Astrocyte (in vitro differentiated cells and primary cell): Measurements from ENCODE around the gene PIM3. TPM values are rescaled to one million over a fixed set of nuclear protein-coding genes. Genes with fewer than 3 reads are reported as not detected.

Experiments used
- DNase-seq: peaks from one replicate; pipeline ENCODE4 v3.0.0-alpha.2; 2010; ENCODE audit warnings: low read depth
- FAIRE-seq: peaks from 2 replicates; lab custom pipeline; 2011; peaks lifted over from hg19 to GRCh38; lab: Jason Lieb, UNC
- H2AFZ ChIP-seq: 2 replicates; pipeline ENCODE4 v1.6.0; 2012; ENCODE audit warnings: low read depth, low read length, inconsistent platforms
- H3K27ac ChIP-seq: 2 replicates; pipeline ENCODE4 v1.5.1; 2011; ENCODE audit warnings: low read depth, low read length, inconsistent platforms
- H3K27me3 ChIP-seq: 2 replicates; pipeline ENCODE4 v1.6.0; 2011; ENCODE audit warnings: low read length, inconsistent platforms; ENCODE audit not compliant: insufficient read depth
- H3K36me3 ChIP-seq: 2 replicates; pipeline ENCODE4 v1.5.1; 2011; ENCODE audit warnings: low read length, inconsistent platforms; ENCODE audit not compliant: insufficient read depth
- H3K4me1 ChIP-seq: 2 replicates; pipeline ENCODE4 v1.5.1; 2011; ENCODE audit warnings: low read length, inconsistent platforms; ENCODE audit not compliant: insufficient read depth
- H3K4me2 ChIP-seq: 2 replicates; pipeline ENCODE4 v1.6.0; 2012; ENCODE audit warnings: low read length, inconsistent platforms
- H3K4me3 ChIP-seq: 2 replicates; pipeline ENCODE4 v1.5.1; 2011; ENCODE audit warnings: low read depth, mild to moderate bottlenecking, low read length, inconsistent platforms; ENCODE audit not compliant: insufficient read depth
- H3K79me2 ChIP-seq: 2 replicates; pipeline ENCODE4 v1.6.0; 2012; ENCODE audit warnings: mild to moderate bottlenecking, low read length, inconsistent platforms; ENCODE audit not compliant: insufficient read depth
- H3K9ac ChIP-seq: 2 replicates; pipeline ENCODE4 v1.6.0; 2012; ENCODE audit warnings: mild to moderate bottlenecking, low read length, inconsistent platforms
- H3K9me3 ChIP-seq: 2 replicates; pipeline ENCODE4 v1.5.1; 2012; ENCODE audit warnings: low read depth, mild to moderate bottlenecking, low read length, inconsistent platforms; ENCODE audit not compliant: insufficient read depth
- H4K20me1 ChIP-seq: 2 replicates; pipeline ENCODE4 v1.6.0; 2012; ENCODE audit warnings: low read length, inconsistent platforms; ENCODE audit not compliant: insufficient read depth
- H3K27ac Mint-ChIP-seq: one replicate; pipeline ENCODE4 v1.8.0; 2021; ENCODE audit warnings: mild to moderate bottlenecking, mixed read lengths; ENCODE audit not compliant: unreplicated experiment
- H3K27me3 Mint-ChIP-seq: one replicate; pipeline ENCODE4 v1.8.0; 2021; ENCODE audit warnings: low read depth, mixed read lengths; ENCODE audit not compliant: unreplicated experiment
- H3K36me3 Mint-ChIP-seq: one replicate; pipeline ENCODE4 v1.8.0; 2021; ENCODE audit warnings: low read depth, mixed read lengths; ENCODE audit not compliant: unreplicated experiment
- H3K4me1 Mint-ChIP-seq: one replicate; pipeline ENCODE4 v1.8.0; 2021; ENCODE audit warnings: low read depth, mixed read lengths; ENCODE audit not compliant: unreplicated experiment
- H3K4me3 Mint-ChIP-seq: one replicate; pipeline ENCODE4 v1.8.0; 2021; ENCODE audit warnings: mild to moderate bottlenecking, moderate library complexity, mixed read lengths; ENCODE audit not compliant: unreplicated experiment
- H3K9me3 Mint-ChIP-seq: one replicate; pipeline ENCODE4 v1.8.0; 2021; ENCODE audit warnings: mild to moderate bottlenecking, mixed read lengths; ENCODE audit not compliant: unreplicated experiment
- EZH2 ChIP-seq: IDR thresholded peaks from 2 replicates; pipeline ENCODE4 v1.6.1; 2012; ENCODE audit warnings: mild to moderate bottlenecking, low read length, inconsistent platforms; ENCODE audit not compliant: insufficient read depth
- total RNA-seq: library from RNA; stranded (reverse); gene quantifications from 2 replicates; pipeline ENCODE4 v1.2.1, GENCODE V29; 2021
- TF ChIP-seq, protein P1 (sequence below): IDR thresholded peaks from 2 replicates; pipeline ENCODE4 v1.5.1; 2011; ENCODE audit warnings: low read depth, mild to moderate bottlenecking, inconsistent platforms, low read length, moderate library complexity; ENCODE audit not compliant: insufficient read depth

The PIM3 gene
- total RNA-seq, 1 donor from 2014 or later, result 15.5 TPM

DNA sequence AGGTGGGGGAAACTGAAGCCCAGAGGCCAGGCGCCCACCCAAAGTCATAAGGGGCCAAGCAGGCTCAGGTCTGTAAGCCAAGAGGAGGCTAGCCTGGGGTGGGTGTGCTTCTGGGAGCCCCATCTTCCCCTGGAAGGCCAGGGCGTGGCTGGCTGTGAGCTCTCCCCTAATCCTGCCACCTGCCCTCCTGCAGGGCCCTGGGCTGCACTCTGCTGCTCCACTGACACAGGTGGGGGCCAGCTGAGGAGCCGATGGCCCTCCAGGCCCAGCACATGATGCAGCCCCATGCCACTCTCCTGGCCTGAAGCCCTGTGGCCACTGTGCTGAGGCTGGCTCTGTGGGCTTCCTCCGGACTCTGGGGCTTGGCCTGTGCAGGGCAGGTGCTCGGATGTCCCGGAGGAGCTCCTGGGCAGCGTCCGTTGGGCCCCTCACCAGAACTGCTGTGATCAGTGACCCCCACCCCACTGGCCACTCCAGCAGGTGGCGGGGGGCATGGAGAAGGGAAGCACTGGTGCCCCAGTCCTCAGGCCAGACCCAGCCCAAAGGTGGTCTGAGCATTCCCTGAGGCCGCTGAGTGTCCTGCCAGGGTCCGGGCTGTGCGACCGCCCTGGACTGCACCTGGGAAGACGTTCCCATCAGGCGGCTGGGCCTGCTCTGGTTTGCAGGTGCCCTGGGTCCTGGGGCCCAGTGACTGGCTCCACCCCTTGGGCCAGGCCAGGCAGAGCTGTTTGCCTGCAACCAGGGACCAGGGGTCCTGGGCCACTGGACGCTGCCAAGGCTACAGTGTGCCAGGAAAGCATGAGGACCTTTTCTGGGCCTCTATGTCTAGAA lies 8.5 kb downstream of the PIM3 start:
- no peak overlapping the region for H3K27ac Mint-ChIP-seq
- no peak overlapping the region for H3K4me2 ChIP-seq
- no peak overlapping the region for H3K4me3 ChIP-seq
- H3K27me3 ChIP-seq, result no peaks in the 10 kb centered on the region
- no peak for FAIRE-seq
- peaks cover 8% of the 10 kb centered on the region for H3K79me2 ChIP-seq
- no peak overlapping the region for H3K9ac ChIP-seq
- H2AFZ ChIP-seq, result no peak overlapping the region
- H3K4me3 Mint-ChIP-seq, result no peak overlapping the region
- H3K9me3 Mint-ChIP-seq, result peaks cover 2% of the 10 kb centered on the region
- H3K9me3 ChIP-seq, result no peaks in the 10 kb centered on the region
- H3K27me3 Mint-ChIP-seq, result peaks cover 2% of the 10 kb centered on the region
- peaks cover 17% of the 10 kb centered on the region for H3K4me1 ChIP-seq
- no peak for DNase-seq
- H3K36me3 Mint-ChIP-seq, result peaks cover 5% of the 10 kb centered on the region
- peaks cover 5% of the 10 kb centered on the region for H3K4me1 Mint-ChIP-seq
- H3K36me3 ChIP-seq, result no peaks in the 10 kb centered on the region
- peaks cover 34% of the 10 kb centered on the region for H4K20me1 ChIP-seq
- TF ChIP-seq, protein P1, sequence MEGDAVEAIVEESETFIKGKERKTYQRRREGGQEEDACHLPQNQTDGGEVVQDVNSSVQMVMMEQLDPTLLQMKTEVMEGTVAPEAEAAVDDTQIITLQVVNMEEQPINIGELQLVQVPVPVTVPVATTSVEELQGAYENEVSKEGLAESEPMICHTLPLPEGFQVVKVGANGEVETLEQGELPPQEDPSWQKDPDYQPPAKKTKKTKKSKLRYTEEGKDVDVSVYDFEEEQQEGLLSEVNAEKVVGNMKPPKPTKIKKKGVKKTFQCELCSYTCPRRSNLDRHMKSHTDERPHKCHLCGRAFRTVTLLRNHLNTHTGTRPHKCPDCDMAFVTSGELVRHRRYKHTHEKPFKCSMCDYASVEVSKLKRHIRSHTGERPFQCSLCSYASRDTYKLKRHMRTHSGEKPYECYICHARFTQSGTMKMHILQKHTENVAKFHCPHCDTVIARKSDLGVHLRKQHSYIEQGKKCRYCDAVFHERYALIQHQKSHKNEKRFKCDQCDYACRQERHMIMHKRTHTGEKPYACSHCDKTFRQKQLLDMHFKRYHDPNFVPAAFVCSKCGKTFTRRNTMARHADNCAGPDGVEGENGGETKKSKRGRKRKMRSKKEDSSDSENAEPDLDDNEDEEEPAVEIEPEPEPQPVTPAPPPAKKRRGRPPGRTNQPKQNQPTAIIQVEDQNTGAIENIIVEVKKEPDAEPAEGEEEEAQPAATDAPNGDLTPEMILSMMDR, result no peak
- TF ChIP-seq EZH2, result no peak
- no peak overlapping the region for H3K27ac ChIP-seq

DNA sequence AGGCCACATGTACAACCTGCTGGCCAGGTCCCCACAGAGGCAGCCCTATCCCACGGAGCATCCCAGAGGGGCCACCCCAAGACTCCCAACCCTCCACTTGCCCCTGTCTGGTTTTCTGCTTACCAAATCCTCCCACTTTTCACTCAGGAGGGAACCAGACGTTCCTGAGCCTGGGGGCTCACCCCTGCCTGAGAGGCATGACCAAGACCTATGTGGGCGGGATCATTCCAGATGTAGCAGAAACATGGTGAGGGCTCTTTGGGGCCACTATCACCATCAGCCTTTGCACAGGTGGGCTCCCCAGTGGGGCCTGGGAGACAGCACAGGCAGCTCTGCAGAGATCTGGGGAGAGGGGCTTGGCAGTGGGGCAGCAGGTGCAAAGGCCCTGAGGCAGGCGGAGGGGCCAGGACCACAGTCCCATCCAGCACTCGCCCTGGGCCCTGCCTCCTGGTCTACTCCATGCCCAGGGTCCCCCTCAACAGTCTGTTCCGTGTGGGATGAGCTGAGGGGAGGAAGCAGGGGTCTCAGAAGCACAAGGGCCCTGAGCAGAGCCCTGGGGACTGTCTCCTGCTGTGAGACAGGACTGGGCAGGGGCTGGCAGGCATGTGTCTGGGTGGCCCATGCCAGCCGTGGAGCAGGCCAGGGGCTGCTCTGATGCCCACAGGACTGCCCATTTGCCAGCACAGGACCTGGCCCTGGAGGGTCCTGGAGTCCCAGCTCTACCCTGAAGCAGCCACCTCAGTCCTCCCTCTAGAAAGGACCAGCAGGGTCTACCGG lies 9.4 kb downstream of the PIM3 start:
- Mint-ChIP-seq H3K4me3 (no peak overlapping the region), H3K27ac (no peak overlapping the region), H3K4me1 (peaks cover 5% of the 10 kb centered on the region), H3K9me3 (peaks cover 2% of the 10 kb centered on the region), H3K27me3 (peaks cover 2% of the 10 kb centered on the region), H3K36me3 (peaks cover 3% of the 10 kb centered on the region)
- Histone ChIP-seq H4K20me1 (peaks cover 25% of the 10 kb centered on the region), H3K4me2 (peak overlapping the region; percentile 86), H2AFZ (no peak overlapping the region), H3K9me3 (no peaks in the 10 kb centered on the region), H3K27me3 (no peaks in the 10 kb centered on the region), H3K27ac (no peak overlapping the region), H3K4me1 (peaks cover 16% of the 10 kb centered on the region), H3K36me3 (no peaks in the 10 kb centered on the region), H3K79me2 (no peaks in the 10 kb centered on the region), H3K4me3 (no peak overlapping the region), H3K9ac (no peak overlapping the region)
- no peak for FAIRE-seq
- no peak for DNase-seq
- TF ChIP-seq, protein P1, result no peak
- TF ChIP-seq EZH2, result no peak
